HUES6 (cell line): ENCODE results near the gene NCKAP1.

Experiments
- H3K27ac ChIP-seq: 2 replicates; pipeline ENCODE4 v1.7.0; 2013; ENCODE audit warnings: low read depth, mild to moderate bottlenecking, low read length, inconsistent platforms
- H3K27me3 ChIP-seq: 2 replicates; pipeline ENCODE4 v1.6.1; 2013; ENCODE audit warnings: low read length; ENCODE audit not compliant: control insufficient read depth, insufficient read depth
- H3K36me3 ChIP-seq: 2 replicates; pipeline ENCODE4 v1.6.1; 2013; ENCODE audit warnings: low read length; ENCODE audit not compliant: control insufficient read depth, insufficient read depth
- H3K4me1 ChIP-seq: 2 replicates; pipeline ENCODE4 v1.6.1; 2013; ENCODE audit warnings: low read length; ENCODE audit not compliant: control insufficient read depth, insufficient read depth
- H3K4me3 ChIP-seq: 2 replicates; pipeline ENCODE4 v1.5.1; 2013; ENCODE audit warnings: low read depth, low read length
- H3K9ac ChIP-seq: one replicate; pipeline ENCODE4 v1.6.1; 2013; ENCODE audit warnings: mild to moderate bottlenecking, low read length
- H3K9me3 ChIP-seq: 2 replicates; pipeline ENCODE4 v1.6.1; 2013; ENCODE audit warnings: low read depth, low read length; ENCODE audit not compliant: control insufficient read depth, insufficient read depth

NCKAP1 gene

GRCh38 chr2:183035954-183036669 lies 2.1 kb downstream of the NCKAP1 start:
- Histone ChIP-seq H3K9ac (peak overlapping the region; percentile 94), H3K4me1 (peaks cover 26% of the 10 kb centered on the region), H3K27ac (peak overlapping the region; percentile 95; the same call in 1 of the 2 replicates), H3K36me3 (no peaks in the 10 kb centered on the region; the same call in 1 of the 2 replicates), H3K27me3 (no peaks in the 10 kb centered on the region), H3K9me3 (no peaks in the 10 kb centered on the region), H3K4me3 (peak overlapping the region; percentile 98)

GRCh38 chr2:183035298-183035953 lies 2.8 kb downstream of the NCKAP1 start:
- Histone ChIP-seq H3K4me1 (peaks cover 26% of the 10 kb centered on the region), H3K4me3 (peak overlapping the region; percentile 98), H3K9me3 (no peaks in the 10 kb centered on the region), H3K36me3 (no peaks in the 10 kb centered on the region; the same call in 1 of the 2 replicates), H3K9ac (peak overlapping the region; percentile 23), H3K27me3 (no peaks in the 10 kb centered on the region), H3K27ac (peak overlapping the region; percentile 95; the same call in 1 of the 2 replicates)

- no peak overlapping the region for H3K27ac ChIP-seq
- H3K36me3 ChIP-seq, result no peaks in the 10 kb centered on the region; the same call in 1 of the 2 replicates
- no peaks in the 10 kb centered on the region for H3K9me3 ChIP-seq
- no peaks in the 10 kb centered on the region for H3K27me3 ChIP-seq
- no peak overlapping the region for H3K9ac ChIP-seq
- H3K4me1 ChIP-seq, result peaks cover 26% of the 10 kb centered on the region
- peak overlapping the region; percentile 98; the same call in 1 of the 2 replicates for H3K4me3 ChIP-seq
Measured at GRCh38 chr2:183034806-183035205, 3.5 kb downstream of the NCKAP1 start.

GRCh38 chr2:183033951-183034350 lies 4.3 kb downstream of the NCKAP1 start:
- no peaks in the 10 kb centered on the region for H3K9me3 ChIP-seq
- H3K9ac ChIP-seq, result no peak overlapping the region

DNA sequence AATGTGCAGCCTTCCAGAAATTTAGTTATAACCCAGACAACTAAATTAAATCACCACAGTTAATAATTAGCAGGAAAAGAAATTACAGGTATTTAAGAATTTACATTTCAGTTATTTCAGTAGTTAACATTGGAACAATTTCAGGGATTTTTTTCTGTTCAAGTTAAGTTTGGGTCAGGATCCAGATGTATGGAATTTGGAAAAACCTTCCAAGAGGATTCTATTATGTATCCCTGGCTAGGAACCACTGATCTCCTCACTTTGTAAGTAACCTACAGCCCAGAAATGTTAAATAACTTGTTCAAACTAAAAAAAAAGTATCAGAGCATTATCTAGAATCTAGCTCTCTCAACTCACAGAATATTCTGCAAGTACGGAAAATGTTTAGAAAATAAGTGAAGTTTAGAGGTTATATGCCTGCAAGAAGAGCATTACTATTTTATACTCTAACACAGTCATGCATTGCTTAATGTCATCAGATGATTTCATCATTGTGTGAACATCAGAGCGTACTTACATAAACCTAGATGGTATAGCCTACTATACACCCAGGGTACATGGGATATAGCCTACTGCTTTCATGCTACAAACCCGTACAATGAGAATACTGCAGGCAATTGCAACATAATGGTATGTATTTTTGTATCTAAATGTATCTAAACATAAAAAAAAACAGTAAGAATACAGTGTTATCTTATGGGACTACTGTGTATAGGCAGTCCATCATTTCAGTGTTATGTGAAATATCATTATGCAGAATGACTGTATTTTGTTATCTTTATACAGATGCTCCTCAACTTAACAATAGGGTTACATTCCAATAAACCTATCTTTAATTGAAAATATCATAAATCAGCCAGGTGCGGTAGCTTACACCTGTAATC lies 6.1 kb downstream of the NCKAP1 start:
- peaks cover 26% of the 10 kb centered on the region for H3K4me1 ChIP-seq
- no peaks in the 10 kb centered on the region; the same call in 1 of the 2 replicates for H3K36me3 ChIP-seq
- H3K4me3 ChIP-seq, result no peak overlapping the region
- no peak overlapping the region for H3K27ac ChIP-seq
- H3K9ac ChIP-seq, result no peak overlapping the region
- H3K27me3 ChIP-seq, result no peaks in the 10 kb centered on the region
- no peaks in the 10 kb centered on the region for H3K9me3 ChIP-seq

More at GRCh38 chr2:183033951-183034350, 4.3 kb downstream of the NCKAP1 start:
- Histone ChIP-seq H3K4me1 (peaks cover 26% of the 10 kb centered on the region), H3K27ac (no peak overlapping the region), H3K27me3 (no peaks in the 10 kb centered on the region), H3K4me3 (no peak overlapping the region), H3K36me3 (no peaks in the 10 kb centered on the region; the same call in 1 of the 2 replicates)

DNA sequence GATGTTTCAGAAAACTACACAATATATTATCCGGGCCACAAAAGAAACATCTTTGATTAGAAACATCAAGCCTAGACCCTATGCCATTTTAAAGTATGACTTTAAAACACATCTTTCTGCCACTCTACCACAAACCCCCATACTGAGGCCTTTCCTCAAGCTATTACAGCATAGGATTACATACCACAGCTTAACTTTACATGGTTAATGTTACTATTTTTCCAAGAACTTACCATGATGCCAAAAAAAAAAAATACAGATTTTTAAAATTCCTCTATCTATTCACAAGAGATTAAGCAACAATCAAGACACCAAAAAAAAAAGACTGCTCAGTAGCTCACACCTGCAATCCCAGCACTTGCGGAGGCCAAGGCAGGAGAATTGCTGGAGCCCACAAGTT lies 9.0 kb downstream of the NCKAP1 start:
- H3K9ac ChIP-seq, result no peak overlapping the region
- no peak overlapping the region; the same call in 1 of the 2 replicates for H3K27ac ChIP-seq
- peaks cover 3% of the 10 kb centered on the region; the same call in 1 of the 2 replicates for H3K36me3 ChIP-seq
- H3K27me3 ChIP-seq, result no peaks in the 10 kb centered on the region
- no peaks in the 10 kb centered on the region for H3K9me3 ChIP-seq
- no peak overlapping the region for H3K4me3 ChIP-seq
- peaks cover 10% of the 10 kb centered on the region for H3K4me1 ChIP-seq

DNA sequence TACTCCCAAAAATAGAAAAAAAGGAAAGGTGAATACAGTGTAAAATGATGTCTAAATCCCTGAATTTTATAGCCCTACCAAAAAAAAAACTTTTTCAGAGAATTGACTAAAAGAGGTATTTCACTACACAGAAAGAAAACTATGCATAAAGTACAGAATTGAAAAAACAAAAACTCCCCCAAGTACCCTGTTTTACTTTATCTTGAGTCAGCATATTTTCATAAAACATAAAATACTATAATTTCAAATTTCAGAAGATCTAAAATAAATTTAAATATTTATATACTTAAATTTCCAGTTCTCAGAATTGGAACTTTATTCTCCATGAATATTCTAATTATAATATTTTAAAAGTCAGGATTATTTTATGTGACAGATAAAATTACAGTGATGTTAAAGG lies 10.1 kb downstream of the NCKAP1 start:
- Histone ChIP-seq H3K27me3 (no peaks in the 10 kb centered on the region), H3K4me3 (no peak overlapping the region), H3K9ac (no peak overlapping the region), H3K4me1 (peaks cover 9% of the 10 kb centered on the region), H3K27ac (no peak overlapping the region), H3K9me3 (no peaks in the 10 kb centered on the region), H3K36me3 (peaks cover 12% of the 10 kb centered on the region)

- Histone ChIP-seq H3K4me3 (no peak overlapping the region), H3K4me1 (peaks cover 4% of the 10 kb centered on the region), H3K9ac (no peak overlapping the region), H3K27me3 (no peaks in the 10 kb centered on the region), H3K27ac (no peak overlapping the region), H3K36me3 (peaks cover 19% of the 10 kb centered on the region), H3K9me3 (no peaks in the 10 kb centered on the region)
Measured at GRCh38 chr2:183027443-183027842, 10.8 kb downstream of the NCKAP1 start.

GRCh38 chr2:183026424-183026823 lies 11.8 kb downstream of the NCKAP1 start:
- Histone ChIP-seq H3K27me3 (no peaks in the 10 kb centered on the region), H3K9ac (no peak overlapping the region), H3K27ac (no peak overlapping the region), H3K9me3 (no peaks in the 10 kb centered on the region), H3K4me3 (no peak overlapping the region), H3K4me1 (no peaks in the 10 kb centered on the region), H3K36me3 (peaks cover 29% of the 10 kb centered on the region)

DNA sequence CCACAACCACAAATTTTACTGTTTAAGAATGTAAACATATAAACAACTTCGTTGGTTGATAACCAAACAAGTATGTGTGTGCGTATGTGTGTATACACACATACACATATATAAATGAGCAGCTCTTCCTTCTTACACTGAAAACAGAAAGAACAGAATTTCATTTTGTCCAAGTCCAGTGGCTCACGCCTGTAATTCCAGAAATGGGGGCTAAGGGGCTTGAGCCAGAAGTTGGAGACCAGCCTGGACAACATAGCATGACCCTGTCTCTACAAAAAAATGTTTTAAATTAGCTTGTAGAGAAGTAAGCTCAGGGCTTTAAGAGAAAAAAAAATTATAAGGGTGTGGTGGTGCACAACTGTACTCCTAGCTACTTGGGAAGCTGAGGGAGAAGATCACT lies 12.3 kb downstream of the NCKAP1 start:
- Histone ChIP-seq H3K9ac (no peak overlapping the region), H3K4me1 (no peaks in the 10 kb centered on the region), H3K27me3 (no peaks in the 10 kb centered on the region), H3K27ac (no peak overlapping the region), H3K4me3 (no peak overlapping the region), H3K9me3 (no peaks in the 10 kb centered on the region), H3K36me3 (peaks cover 33% of the 10 kb centered on the region)
